Gastrocnemius medialis (tissue), 4 donors: ENCODE data around the gene NTM.

Experiments used
- POLR2A ChIP-seq, 2 donors: fragments of 450-650 bp; IDR thresholded peaks; one replicate each; pipeline ENCODE4 v1.6.1; 2017; ENCODE audit warnings: antibody characterized with exemption in 2 of 2, mild to moderate bottlenecking in 2 of 2, moderate library complexity in 2 of 2
- TF ChIP-seq, protein P1 (sequence below), 5 experiments: fragments of 450-650 bp in 3 of 5; fragments of 200-600 bp in 2 of 5; sonication (generic) in 2 of 5; IDR thresholded peaks in 4 of 5; conservative IDR thresholded peaks in 1 of 5; 1 replicate in 4 of 5; 2 replicates in 1 of 5; pipeline ENCODE4 v1.5.1; 2016 to 2019; ENCODE audit warnings: antibody characterized with exemption in 5 of 5, mild to moderate bottlenecking in 3 of 5, moderate library complexity in 3 of 5

DNA sequence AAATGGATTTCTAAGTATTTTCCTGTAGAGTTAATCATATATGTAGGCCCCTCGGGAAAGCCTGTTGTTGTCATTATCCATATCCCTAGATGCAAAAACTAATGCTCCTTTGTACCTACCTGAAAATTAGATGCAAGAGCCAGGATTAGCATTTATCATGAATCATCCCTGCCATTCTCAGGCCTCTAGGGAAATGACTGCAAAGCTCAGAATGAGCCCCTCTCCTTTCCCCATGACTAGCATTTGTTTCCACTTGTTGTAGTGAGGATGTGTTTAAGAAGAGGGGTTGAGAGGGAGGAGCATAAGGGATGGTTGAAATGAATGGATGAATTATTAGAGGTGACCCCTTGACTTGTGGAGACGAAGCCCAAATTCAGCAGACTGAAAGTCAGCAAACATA, 537.9 kb downstream of the NTM start:
- TF ChIP-seq, protein P1, sequence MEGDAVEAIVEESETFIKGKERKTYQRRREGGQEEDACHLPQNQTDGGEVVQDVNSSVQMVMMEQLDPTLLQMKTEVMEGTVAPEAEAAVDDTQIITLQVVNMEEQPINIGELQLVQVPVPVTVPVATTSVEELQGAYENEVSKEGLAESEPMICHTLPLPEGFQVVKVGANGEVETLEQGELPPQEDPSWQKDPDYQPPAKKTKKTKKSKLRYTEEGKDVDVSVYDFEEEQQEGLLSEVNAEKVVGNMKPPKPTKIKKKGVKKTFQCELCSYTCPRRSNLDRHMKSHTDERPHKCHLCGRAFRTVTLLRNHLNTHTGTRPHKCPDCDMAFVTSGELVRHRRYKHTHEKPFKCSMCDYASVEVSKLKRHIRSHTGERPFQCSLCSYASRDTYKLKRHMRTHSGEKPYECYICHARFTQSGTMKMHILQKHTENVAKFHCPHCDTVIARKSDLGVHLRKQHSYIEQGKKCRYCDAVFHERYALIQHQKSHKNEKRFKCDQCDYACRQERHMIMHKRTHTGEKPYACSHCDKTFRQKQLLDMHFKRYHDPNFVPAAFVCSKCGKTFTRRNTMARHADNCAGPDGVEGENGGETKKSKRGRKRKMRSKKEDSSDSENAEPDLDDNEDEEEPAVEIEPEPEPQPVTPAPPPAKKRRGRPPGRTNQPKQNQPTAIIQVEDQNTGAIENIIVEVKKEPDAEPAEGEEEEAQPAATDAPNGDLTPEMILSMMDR (IDR thresholded peaks at IDR 0.05 in 4 of 5, conservative IDR thresholded peaks at IDR 0.05 in 1 of 5): no peak
- no peak for TF ChIP-seq POLR2A (IDR thresholded peaks at IDR 0.05)
